Smooth muscle cell (in vitro differentiated cells): ENCODE data around the gene PRKCE. TPM values are rescaled to one million over a fixed set of nuclear protein-coding genes. Genes with fewer than 3 reads are reported as not detected.

ENCODE experiments used
- DNase-seq: peaks from one replicate; lab custom pipeline; 2025; ENCODE audit not compliant: unreplicated experiment; lab: John Stamatoyannopoulos, UW
- H2AFZ ChIP-seq: fragments of 200-600 bp; sonication (generic); 2 replicates; pipeline ENCODE4 v1.6.0; 2016; ENCODE audit warnings: antibody characterized with exemption, low read depth, mild to moderate bottlenecking
- H3F3A ChIP-seq: fragments of 200-600 bp; sonication (generic); 2 replicates; pipeline ENCODE4 v1.6.0; 2017; ENCODE audit warnings: antibody characterized with exemption, low read depth
- H3K27ac ChIP-seq: fragments of 200-600 bp; sonication (generic); 2 replicates; pipeline ENCODE4 v1.5.1; 2016; ENCODE audit warnings: low read depth, mild to moderate bottlenecking
- H3K27me3 ChIP-seq: fragments of 200-600 bp; sonication (generic); 2 replicates; pipeline ENCODE4 v1.6.1; 2016; ENCODE audit warnings: low read depth, mild to moderate bottlenecking
- H3K36me3 ChIP-seq: fragments of 200-600 bp; sonication (generic); 2 replicates; pipeline ENCODE4 v1.5.1; 2016; ENCODE audit warnings: low read depth
- H3K4me1 ChIP-seq: fragments of 200-600 bp; sonication (generic); 2 replicates; pipeline ENCODE4 v1.5.1; 2016; ENCODE audit warnings: low read depth
- H3K4me2 ChIP-seq: fragments of 200-600 bp; sonication (generic); 2 replicates; pipeline ENCODE4 v1.6.0; 2016; ENCODE audit warnings: mild to moderate bottlenecking
- H3K4me3 ChIP-seq: fragments of 200-600 bp; sonication (generic); 2 replicates; pipeline ENCODE4 v1.5.1; 2016; ENCODE audit warnings: mild to moderate bottlenecking
- H3K79me2 ChIP-seq: fragments of 200-600 bp; sonication (generic); 2 replicates; pipeline ENCODE4 v1.6.0; 2016; ENCODE audit warnings: low read depth, mild to moderate bottlenecking
- H3K9ac ChIP-seq: fragments of 200-600 bp; sonication (generic); 2 replicates; pipeline ENCODE4 v1.6.0; 2016; ENCODE audit warnings: low read depth
- H3K9me3 ChIP-seq: fragments of 200-600 bp; sonication (generic); replicated peaks from 2 replicates; pipeline ENCODE4 v1.5.1; 2016; ENCODE audit warnings: low read depth
- H4K20me1 ChIP-seq: fragments of 200-600 bp; sonication (generic); 2 replicates; pipeline ENCODE4 v1.6.0; 2016; ENCODE audit warnings: low read depth
- WGBS: methylation state at CpG from one replicate; pipeline ENCODE4 v1.1.7; 2016; ENCODE audit warnings: low lambda C conversion rate; 5-methylcytosine and 5-hydroxymethylcytosine counted together
- polyA plus RNA-seq: library from polyadenylated mRNA; unstranded; fragments of >200 nt; fragmentation: Nextera tagmentation; extraction: Ambion mirVana; gene quantifications from 2 replicates; pipeline ENCODE4 v1.2.1, GENCODE V29; 2016
- total RNA-seq: library from RNA; depleted of rRNA; stranded (reverse); fragments of >200 nt; gene quantifications from 2 replicates; pipeline ENCODE4 v1.2.3, GENCODE V29; 2014
- TF ChIP-seq, protein P1 (sequence below): fragments of 200-600 bp; sonication (generic); IDR thresholded peaks from 2 replicates; pipeline ENCODE4 v1.5.1; 2017; ENCODE audit warnings: borderline replicate concordance, mild to moderate bottlenecking, antibody characterized with exemption; ENCODE audit not compliant: insufficient read depth, poor library complexity, severe bottlenecking

Gene PRKCE
- total and polyA plus RNA-seq, 2 experiments from 2014 or later = 20.6 to 29.1 TPM

DNA sequence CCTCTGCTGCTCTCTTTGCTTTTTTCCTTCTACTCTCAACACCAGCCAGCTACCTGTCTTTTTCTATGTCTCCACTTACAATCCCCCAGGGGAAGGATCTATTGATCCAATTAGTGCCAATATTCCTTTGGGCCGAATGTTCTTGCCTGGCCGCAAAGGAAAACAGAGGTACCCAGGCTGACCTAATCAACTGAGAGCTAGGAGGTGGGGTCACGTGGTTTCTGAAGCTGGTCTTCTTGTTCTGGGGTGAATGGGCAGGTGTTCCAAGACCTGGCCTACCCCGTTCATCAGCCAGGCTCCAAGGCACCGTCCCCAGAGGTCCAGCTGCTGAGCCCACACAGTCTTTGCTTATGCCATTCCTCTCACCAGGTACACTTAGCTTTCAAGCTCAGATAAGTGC, 580.2 kb downstream of the PRKCE start:
- no peak overlapping the region for H3K27ac ChIP-seq
- H4K20me1 ChIP-seq = no peaks in the 10 kb centered on the region
- no peak overlapping the region for H3K4me2 ChIP-seq
- H3K4me1 ChIP-seq = peaks cover 4% of the 10 kb centered on the region
- H3F3A ChIP-seq = no peaks in the 10 kb centered on the region
- H3K4me3 ChIP-seq = no peak overlapping the region
- H3K79me2 ChIP-seq = no peaks in the 10 kb centered on the region
- WGBS = 98% methylated on average over 5 of the region's 5 CpGs
- DNase-seq = no peak
- no peak overlapping the region for H3K9ac ChIP-seq
- H3K9me3 ChIP-seq = no peaks in the 10 kb centered on the region
- H3K27me3 ChIP-seq = no peaks in the 10 kb centered on the region
- TF ChIP-seq, protein P1, sequence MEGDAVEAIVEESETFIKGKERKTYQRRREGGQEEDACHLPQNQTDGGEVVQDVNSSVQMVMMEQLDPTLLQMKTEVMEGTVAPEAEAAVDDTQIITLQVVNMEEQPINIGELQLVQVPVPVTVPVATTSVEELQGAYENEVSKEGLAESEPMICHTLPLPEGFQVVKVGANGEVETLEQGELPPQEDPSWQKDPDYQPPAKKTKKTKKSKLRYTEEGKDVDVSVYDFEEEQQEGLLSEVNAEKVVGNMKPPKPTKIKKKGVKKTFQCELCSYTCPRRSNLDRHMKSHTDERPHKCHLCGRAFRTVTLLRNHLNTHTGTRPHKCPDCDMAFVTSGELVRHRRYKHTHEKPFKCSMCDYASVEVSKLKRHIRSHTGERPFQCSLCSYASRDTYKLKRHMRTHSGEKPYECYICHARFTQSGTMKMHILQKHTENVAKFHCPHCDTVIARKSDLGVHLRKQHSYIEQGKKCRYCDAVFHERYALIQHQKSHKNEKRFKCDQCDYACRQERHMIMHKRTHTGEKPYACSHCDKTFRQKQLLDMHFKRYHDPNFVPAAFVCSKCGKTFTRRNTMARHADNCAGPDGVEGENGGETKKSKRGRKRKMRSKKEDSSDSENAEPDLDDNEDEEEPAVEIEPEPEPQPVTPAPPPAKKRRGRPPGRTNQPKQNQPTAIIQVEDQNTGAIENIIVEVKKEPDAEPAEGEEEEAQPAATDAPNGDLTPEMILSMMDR = no peak
- H3K36me3 ChIP-seq = no peaks in the 10 kb centered on the region
- no peak overlapping the region for H2AFZ ChIP-seq

DNA sequence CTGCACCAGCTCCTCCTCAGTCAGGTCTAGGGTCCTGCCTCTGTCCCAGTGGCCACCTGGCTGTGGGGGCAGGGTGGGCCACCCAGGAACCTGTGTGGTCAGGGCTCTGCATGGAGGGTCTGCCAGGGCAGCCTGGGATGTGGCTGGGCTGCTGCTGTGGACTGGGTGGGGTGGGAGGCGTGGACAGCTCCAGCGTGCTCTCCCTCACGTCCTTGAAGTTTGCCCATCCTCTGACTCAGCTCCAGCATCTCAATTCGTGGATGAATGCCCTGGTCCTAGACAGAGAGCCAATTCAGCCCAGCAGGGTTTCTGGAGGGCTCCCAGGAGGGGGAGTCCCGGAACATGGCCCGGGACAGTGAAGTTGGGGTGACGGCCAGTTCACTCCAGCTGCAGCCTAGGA, 581.4 kb downstream of the PRKCE start:
- H3K4me1 ChIP-seq = peaks cover 4% of the 10 kb centered on the region
- no peak overlapping the region for H3K27ac ChIP-seq
- H3K27me3 ChIP-seq = no peaks in the 10 kb centered on the region
- no peaks in the 10 kb centered on the region for H3K36me3 ChIP-seq
- H4K20me1 ChIP-seq = no peaks in the 10 kb centered on the region
- no peaks in the 10 kb centered on the region for H3K79me2 ChIP-seq
- DNase-seq = no peak
- WGBS = 76% methylated on average over 7 of the region's 7 CpGs
- no peaks in the 10 kb centered on the region for H3F3A ChIP-seq
- H3K9ac ChIP-seq = no peak overlapping the region
- no peak overlapping the region for H3K4me3 ChIP-seq
- H2AFZ ChIP-seq = no peak overlapping the region
- H3K9me3 ChIP-seq = no peaks in the 10 kb centered on the region
- TF ChIP-seq, protein P1 = no peak
- H3K4me2 ChIP-seq = no peak overlapping the region

DNA sequence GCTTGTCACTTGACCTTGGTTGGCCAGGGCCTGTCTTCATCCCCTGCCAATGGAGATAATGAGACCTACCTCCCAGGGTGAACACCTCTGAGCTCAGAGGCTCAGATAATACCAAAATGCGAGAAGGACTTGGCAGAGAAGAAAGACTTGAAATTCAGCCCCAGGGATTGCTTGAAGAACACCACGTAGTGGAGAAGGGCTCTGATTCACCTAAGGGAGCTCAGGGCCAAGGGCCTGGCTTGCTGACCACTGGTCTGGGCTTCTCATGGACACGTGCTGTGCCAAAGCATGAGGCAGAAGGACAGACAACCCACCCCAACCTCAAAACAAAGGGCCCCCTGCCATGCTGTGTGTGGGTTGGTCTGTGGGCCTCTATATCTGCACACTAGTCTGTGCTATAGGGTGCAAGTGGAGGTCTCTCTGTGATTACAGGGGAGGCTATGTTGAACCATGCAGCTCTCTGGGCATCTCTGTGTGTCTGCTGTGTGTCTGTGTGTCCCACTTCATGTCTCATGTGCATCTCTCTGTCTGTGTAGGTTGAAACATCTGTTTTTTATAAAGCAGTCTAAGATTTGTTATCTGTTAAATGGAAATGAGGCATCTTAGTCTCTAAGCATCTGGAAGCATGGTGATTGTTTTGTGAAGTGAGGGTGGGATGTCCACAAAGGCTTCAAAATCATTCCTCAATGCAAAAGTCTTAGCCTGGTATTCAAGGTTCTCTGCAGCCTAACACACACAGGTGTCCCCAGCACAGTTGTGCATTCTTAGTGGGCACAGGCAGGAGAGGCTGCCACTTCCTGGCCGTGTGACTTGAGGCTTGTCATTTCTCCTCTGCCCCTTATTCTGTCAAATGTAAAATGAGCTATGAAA, 584.8 kb downstream of the PRKCE start:
- WGBS = 77% methylated on average over 4 of the region's 4 CpGs
- no peak overlapping the region for H3K4me2 ChIP-seq
- H3F3A ChIP-seq = no peaks in the 10 kb centered on the region
- no peak overlapping the region for H3K4me3 ChIP-seq
- no peaks in the 10 kb centered on the region for H3K79me2 ChIP-seq
- H3K9ac ChIP-seq = no peak overlapping the region
- H3K27me3 ChIP-seq = no peaks in the 10 kb centered on the region
- H3K36me3 ChIP-seq = no peaks in the 10 kb centered on the region
- H4K20me1 ChIP-seq = no peaks in the 10 kb centered on the region
- no peak for DNase-seq
- H3K9me3 ChIP-seq = no peaks in the 10 kb centered on the region
- TF ChIP-seq, protein P1 = no peak
- no peak overlapping the region for H3K27ac ChIP-seq
- H3K4me1 ChIP-seq = no peaks in the 10 kb centered on the region
- H2AFZ ChIP-seq = no peak overlapping the region
